Calu3 (cell line): ENCODE results near the gene TEX29. TPM values are rescaled to one million over a fixed set of nuclear protein-coding genes. Genes with fewer than 3 reads are reported as not detected.

Experiments
- BruUV-seq: library from RNA; stranded (reverse); fragments of 400-500 nt; replicated peaks from 2 replicates; lab custom pipeline; 2021; lab: Mats Ljungman, UMichigan
- CTCF ChIA-PET: fragments of 300-600 bp; sonication (Branson Sonifier 250); formaldehyde crosslinking; loops from one replicate; lab custom pipeline; 2022; ENCODE audit warnings: antibody characterized with exemption; lab: Charles Lee
- DNase-seq: peaks from one replicate; pipeline ENCODE4 v3.0.0; 2022
- H3K27ac Mint-ChIP-seq: one replicate; pipeline ENCODE4 v1.8.0; 2022; ENCODE audit warnings: mixed read lengths; ENCODE audit not compliant: unreplicated experiment
- H3K27me3 Mint-ChIP-seq: one replicate; pipeline ENCODE4 v1.8.0; 2022; ENCODE audit warnings: mixed read lengths; ENCODE audit not compliant: unreplicated experiment
- H3K36me3 Mint-ChIP-seq: one replicate; pipeline ENCODE4 v1.8.0; 2022; ENCODE audit warnings: mild to moderate bottlenecking, moderate library complexity, mixed read lengths; ENCODE audit not compliant: insufficient read depth, unreplicated experiment
- H3K4me1 Mint-ChIP-seq: one replicate; pipeline ENCODE4 v1.8.0; 2022; ENCODE audit warnings: mild to moderate bottlenecking, low read depth, mixed read lengths; ENCODE audit not compliant: unreplicated experiment
- H3K4me3 Mint-ChIP-seq: one replicate; pipeline ENCODE4 v1.8.0; 2022; ENCODE audit warnings: mild to moderate bottlenecking, low read depth, moderate library complexity, mixed read lengths; ENCODE audit not compliant: unreplicated experiment
- H3K9me3 Mint-ChIP-seq: one replicate; pipeline ENCODE4 v1.8.0; 2022; ENCODE audit warnings: low read depth, mixed read lengths; ENCODE audit not compliant: unreplicated experiment
- CTCF ChIP-seq: fragments of 200-600 bp; IDR thresholded peaks from one replicate; pipeline ENCODE4 v1.8.0; 2022; ENCODE audit warnings: antibody characterized with exemption; ENCODE audit not compliant: unreplicated experiment
- intact Hi-C: fragments of 100-400 bp; cut with micrococcal nuclease; formaldehyde crosslinking; loops from one replicate; pipeline ENCODE4 v1.10.0; 2022; ENCODE audit not compliant: unreplicated experiment
- total RNA-seq: library from RNA; stranded (reverse); gene quantifications from 2 replicates; pipeline ENCODE4 v1.2.3, GENCODE V29; 2022

The TEX29 gene
- total RNA-seq, 1 experiment from 2014 or later = not detected

- CTCF ChIA-PET = no interaction called here
- no peak for DNase-seq
- peaks cover 20% of the 10 kb centered on the region for H3K27me3 Mint-ChIP-seq
- intact Hi-C loops = no loop called here
- H3K4me1 Mint-ChIP-seq = no peaks in the 10 kb centered on the region
- no peaks in the 10 kb centered on the region for H3K9me3 Mint-ChIP-seq
- H3K36me3 Mint-ChIP-seq = no peaks in the 10 kb centered on the region
- no peak overlapping the region for H3K4me3 Mint-ChIP-seq
- no peak overlapping the region for H3K27ac Mint-ChIP-seq
- TF ChIP-seq CTCF = no peak
- BruUV-seq = no TSS peak
These were observed 62.4 kb downstream of the TEX29 start for GRCh38 chr13:111382877-111383276.

- no peak overlapping the region for H3K27ac Mint-ChIP-seq
- H3K4me3 Mint-ChIP-seq = no peak overlapping the region
- no TSS peak for BruUV-seq
- CTCF ChIA-PET = no interaction called here
- H3K36me3 Mint-ChIP-seq = no peaks in the 10 kb centered on the region
- no peak for DNase-seq
- H3K9me3 Mint-ChIP-seq = no peaks in the 10 kb centered on the region
- H3K4me1 Mint-ChIP-seq = no peaks in the 10 kb centered on the region
- peaks cover 20% of the 10 kb centered on the region for H3K27me3 Mint-ChIP-seq
- intact Hi-C loops = no loop called here
- no peak for TF ChIP-seq CTCF
These were observed 63.4 kb downstream of the TEX29 start for GRCh38 chr13:111383591-111384440.

- Mint-ChIP-seq H3K4me1 (no peaks in the 10 kb centered on the region), H3K27ac (no peak overlapping the region), H3K36me3 (no peaks in the 10 kb centered on the region), H3K27me3 (peaks cover 20% of the 10 kb centered on the region), H3K9me3 (no peaks in the 10 kb centered on the region), H3K4me3 (no peak overlapping the region)
- no peak for DNase-seq
- CTCF ChIA-PET = no interaction called here
- no TSS peak for BruUV-seq
- intact Hi-C loops = no loop called here
- TF ChIP-seq CTCF = no peak
These were observed 64.2 kb downstream of the TEX29 start for GRCh38 chr13:111384441-111385182.

- no peak overlapping the region for H3K4me3 Mint-ChIP-seq
- CTCF ChIA-PET = no interaction called here
These were observed 64.9 kb downstream of the TEX29 start for GRCh38 chr13:111385183-111385857.

More at GRCh38 chr13:111385183-111385857, 64.9 kb downstream of the TEX29 start:
- peaks cover 20% of the 10 kb centered on the region for H3K27me3 Mint-ChIP-seq
- no peak for DNase-seq
- H3K4me1 Mint-ChIP-seq = no peaks in the 10 kb centered on the region
- no peak overlapping the region for H3K27ac Mint-ChIP-seq
- BruUV-seq = no TSS peak
- intact Hi-C loops = no loop called here
- no peak for TF ChIP-seq CTCF
- H3K36me3 Mint-ChIP-seq = no peaks in the 10 kb centered on the region
- no peaks in the 10 kb centered on the region for H3K9me3 Mint-ChIP-seq
